Measurements from ENCODE around the gene AREG.
"Not testable (repeated sequence)": the region's sequence is repeated elsewhere in the genome, so short reads cannot be mapped to it uniquely, and the experiment has no call there.

AREG gene

GRCh38 chr4:74444891-74445642 lies at the start of gene AREG:
Gene AREG (plus strand): TSS chr4:74445136. CDS start chr4:74445346, 210 bp downstream.
- TF ChIP-seq, protein P1, sequence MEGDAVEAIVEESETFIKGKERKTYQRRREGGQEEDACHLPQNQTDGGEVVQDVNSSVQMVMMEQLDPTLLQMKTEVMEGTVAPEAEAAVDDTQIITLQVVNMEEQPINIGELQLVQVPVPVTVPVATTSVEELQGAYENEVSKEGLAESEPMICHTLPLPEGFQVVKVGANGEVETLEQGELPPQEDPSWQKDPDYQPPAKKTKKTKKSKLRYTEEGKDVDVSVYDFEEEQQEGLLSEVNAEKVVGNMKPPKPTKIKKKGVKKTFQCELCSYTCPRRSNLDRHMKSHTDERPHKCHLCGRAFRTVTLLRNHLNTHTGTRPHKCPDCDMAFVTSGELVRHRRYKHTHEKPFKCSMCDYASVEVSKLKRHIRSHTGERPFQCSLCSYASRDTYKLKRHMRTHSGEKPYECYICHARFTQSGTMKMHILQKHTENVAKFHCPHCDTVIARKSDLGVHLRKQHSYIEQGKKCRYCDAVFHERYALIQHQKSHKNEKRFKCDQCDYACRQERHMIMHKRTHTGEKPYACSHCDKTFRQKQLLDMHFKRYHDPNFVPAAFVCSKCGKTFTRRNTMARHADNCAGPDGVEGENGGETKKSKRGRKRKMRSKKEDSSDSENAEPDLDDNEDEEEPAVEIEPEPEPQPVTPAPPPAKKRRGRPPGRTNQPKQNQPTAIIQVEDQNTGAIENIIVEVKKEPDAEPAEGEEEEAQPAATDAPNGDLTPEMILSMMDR (IDR thresholded peaks at IDR 0.05; ENCODE audit: control insufficient read depth, insufficient read depth, low read depth, low read length, missing control alignments) = peak; percentile 72
- H3K4me3 ChIP-seq (ENCODE audit: control insufficient read depth, low read depth, low read length) = peak within 1 kb of the TSS; percentile 69
- DNase-seq (ENCODE audit: low read depth) = no peak

DNA sequence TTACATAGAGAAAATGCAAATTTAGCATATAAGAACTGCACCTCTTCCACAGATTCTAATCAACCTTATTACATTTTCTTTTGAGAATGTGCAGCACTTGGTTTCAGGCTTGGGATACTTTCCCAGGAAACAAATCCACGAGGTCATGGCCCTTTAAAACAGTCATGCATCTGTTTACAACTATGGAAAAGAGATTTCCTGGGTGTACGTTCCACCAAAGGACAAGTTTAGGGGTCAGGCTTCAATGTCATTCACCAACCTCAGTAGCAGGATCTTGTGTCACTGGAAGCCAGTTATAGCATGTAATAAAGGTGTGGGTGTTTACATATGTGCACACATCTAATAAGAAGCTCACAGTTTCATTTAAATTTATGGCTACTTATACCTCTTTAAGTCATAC lies 49.3 kb upstream of the AREG start:
- DNase-seq (ENCODE audit: low read depth) = no peak
- H3K4me3 ChIP-seq (ENCODE audit: control insufficient read depth, low read depth, low read length) = no peak overlapping the region
- TF ChIP-seq, protein P1 (IDR thresholded peaks at IDR 0.05; ENCODE audit: control insufficient read depth, insufficient read depth, low read depth, low read length, missing control alignments) = no peak

DNA sequence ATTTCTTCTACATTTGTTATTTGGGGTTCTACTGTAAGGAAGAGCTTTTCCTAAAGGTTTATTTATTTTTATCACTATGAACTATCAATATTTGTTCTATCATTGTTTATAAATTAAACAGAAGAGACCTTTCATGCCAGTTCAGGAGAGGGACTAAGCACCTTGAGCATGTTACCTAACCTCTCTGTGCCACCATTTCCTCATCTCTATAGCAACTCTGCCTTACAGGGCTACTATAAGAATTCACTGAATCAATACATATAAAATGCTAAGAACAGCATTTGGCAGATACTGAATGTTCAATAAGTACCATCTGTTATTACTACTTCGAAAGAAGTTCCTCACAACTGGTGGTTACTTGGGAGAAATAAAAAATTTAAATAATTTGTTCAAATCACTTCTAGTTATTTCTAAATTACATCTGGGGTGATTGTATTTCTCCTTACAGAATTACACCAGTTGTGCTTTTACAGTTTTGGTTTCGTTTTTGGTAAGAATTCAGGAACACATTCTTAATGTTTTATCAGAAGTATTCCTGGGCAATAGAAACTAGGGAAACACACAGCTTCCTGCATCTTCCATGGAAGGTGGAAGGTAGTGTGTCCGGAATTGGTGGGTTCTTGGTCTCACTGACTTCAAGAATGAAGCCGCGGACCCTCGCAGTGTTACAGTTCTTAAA lies 47.0 kb upstream of the AREG start:
- H3K4me3 ChIP-seq (ENCODE audit: control insufficient read depth, low read depth, low read length) = no peak overlapping the region
- no peak for DNase-seq (ENCODE audit: low read depth)
- TF ChIP-seq, protein P1 (IDR thresholded peaks at IDR 0.05; ENCODE audit: control insufficient read depth, insufficient read depth, low read depth, low read length, missing control alignments) = no peak

GRCh38 chr4:74398894-74399589 lies 45.9 kb upstream of the AREG start:
- DNase-seq (ENCODE audit: low read depth); H3K4me3 ChIP-seq (ENCODE audit: control insufficient read depth, low read depth, low read length): not testable (repeated sequence)

- no peak for DNase-seq (ENCODE audit: low read depth)
- no peak overlapping the region for H3K4me3 ChIP-seq (ENCODE audit: control insufficient read depth, low read depth, low read length)
- TF ChIP-seq, protein P1 (IDR thresholded peaks at IDR 0.05; ENCODE audit: control insufficient read depth, insufficient read depth, low read depth, low read length, missing control alignments) = no peak
Observed at GRCh38 chr4:74400395-74400794, 44.5 kb upstream of the AREG start.

GRCh38 chr4:74402692-74403456 lies 42.1 kb upstream of the AREG start:
- H3K4me3 ChIP-seq (ENCODE audit: control insufficient read depth, low read depth, low read length) = no peak overlapping the region
- no peak for DNase-seq (ENCODE audit: low read depth)
- TF ChIP-seq, protein P1 (IDR thresholded peaks at IDR 0.05; ENCODE audit: control insufficient read depth, insufficient read depth, low read depth, low read length, missing control alignments) = no peak

All from AG09309 (cell line).